Measurements from ENCODE around the gene TEF.

The TEF gene

GRCh38 chr22:41403532-41404318, 22.0 kb downstream of the TEF start:
- H3F3A ChIP-seq (ENCODE audit: insufficient read depth), result peaks cover 5% of the 10 kb centered on the region; the same call in 1 of the 2 replicates
- H3K79me2 ChIP-seq (ENCODE audit: insufficient read depth, low read length), result no peaks in the 10 kb centered on the region
- TF ChIP-seq CTCF (IDR thresholded peaks at IDR 0.05; ENCODE audit: insufficient read depth, low read length, poor library complexity, severe bottlenecking), result peak; percentile 91
- TF ChIP-seq EZH2phosphoT487 (conservative IDR thresholded peaks at IDR 0.05; ENCODE audit: low read length), result no peak
- H4K20me1 ChIP-seq (ENCODE audit: low read depth, low read length), result no peaks in the 10 kb centered on the region
- no peaks in the 10 kb centered on the region for H3K36me3 ChIP-seq (ENCODE audit: low read length)
- H3K4me2 ChIP-seq (ENCODE audit: low read depth, low read length, poor library complexity, severe bottlenecking), result peak overlapping the region; percentile 15
- no peaks in the 10 kb centered on the region for H3K27me3 ChIP-seq (ENCODE audit: low read length)
- H3K9me3 ChIP-seq (ENCODE audit: insufficient read depth, low read length), result no peaks in the 10 kb centered on the region
- no peaks in the 10 kb centered on the region for H3K9me2 ChIP-seq (replicated peaks; ENCODE audit: insufficient read depth, low read length)
- peak overlapping the region; percentile 69 for H2AFZ ChIP-seq (ENCODE audit: low read depth, low read length, severe bottlenecking)
- no peak overlapping the region for H3K9ac ChIP-seq (ENCODE audit: low read length)
- H3K27ac ChIP-seq (ENCODE audit: low read depth, low read length), result no peak overlapping the region
- no peak overlapping the region for H3K4me3 ChIP-seq (ENCODE audit: insufficient read depth, low read length, poor library complexity, severe bottlenecking)

- Histone ChIP-seq H2AFZ (ENCODE audit: low read depth, low read length, severe bottlenecking) (peak overlapping the region; percentile 27), H3K4me2 (ENCODE audit: low read depth, low read length, poor library complexity, severe bottlenecking) (no peak overlapping the region), H3K9me3 (ENCODE audit: insufficient read depth, low read length) (no peaks in the 10 kb centered on the region), H3F3A (ENCODE audit: insufficient read depth) (peaks cover 10% of the 10 kb centered on the region; the same call in 1 of the 2 replicates), H3K9me2 (replicated peaks; ENCODE audit: insufficient read depth, low read length) (no peaks in the 10 kb centered on the region), H3K36me3 (ENCODE audit: low read length) (no peaks in the 10 kb centered on the region), H3K9ac (ENCODE audit: low read length) (peak overlapping the region; percentile 3; the same call in 1 of the 2 replicates), H3K27me3 (ENCODE audit: low read length) (no peaks in the 10 kb centered on the region), H3K79me2 (ENCODE audit: insufficient read depth, low read length) (no peaks in the 10 kb centered on the region), H3K27ac (ENCODE audit: low read depth, low read length) (peak overlapping the region; percentile 46), H4K20me1 (ENCODE audit: low read depth, low read length) (no peaks in the 10 kb centered on the region), H3K4me3 (ENCODE audit: insufficient read depth, low read length, poor library complexity, severe bottlenecking) (no peak overlapping the region)
- TF ChIP-seq CTCF (IDR thresholded peaks at IDR 0.05; ENCODE audit: insufficient read depth, low read length, poor library complexity, severe bottlenecking), result no peak
- no peak for TF ChIP-seq EZH2phosphoT487 (conservative IDR thresholded peaks at IDR 0.05; ENCODE audit: low read length)
Measured at GRCh38 chr22:41405588-41405987, 23.8 kb downstream of the TEF start.

DNA sequence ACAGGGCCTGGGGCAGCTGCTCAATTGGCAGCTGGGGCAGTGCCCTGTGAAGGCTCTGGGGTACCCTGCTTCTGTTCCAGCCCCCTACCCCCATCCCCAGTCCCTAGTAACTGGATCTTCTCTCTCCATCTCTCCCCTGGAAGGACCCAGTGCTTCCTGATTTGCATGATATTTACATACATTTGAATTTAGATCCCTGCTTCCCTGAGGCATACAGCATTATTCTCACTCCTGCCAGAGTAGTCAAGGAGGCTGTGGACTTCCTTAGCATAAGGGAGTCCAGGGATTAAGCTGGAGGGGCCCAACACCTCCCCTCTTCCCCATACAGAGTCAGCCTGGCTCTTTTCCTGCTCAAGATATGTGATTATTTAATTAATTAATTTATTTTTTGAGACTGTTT, 24.7 kb downstream of the TEF start:
- Histone ChIP-seq H3K9ac (ENCODE audit: low read length) (no peak overlapping the region), H3K9me3 (ENCODE audit: insufficient read depth, low read length) (no peaks in the 10 kb centered on the region), H3K27ac (ENCODE audit: low read depth, low read length) (no peak overlapping the region), H3F3A (ENCODE audit: insufficient read depth) (peaks cover 10% of the 10 kb centered on the region; the same call in 1 of the 2 replicates), H2AFZ (ENCODE audit: low read depth, low read length, severe bottlenecking) (no peak overlapping the region), H3K79me2 (ENCODE audit: insufficient read depth, low read length) (no peaks in the 10 kb centered on the region), H3K36me3 (ENCODE audit: low read length) (no peaks in the 10 kb centered on the region), H3K9me2 (replicated peaks; ENCODE audit: insufficient read depth, low read length) (no peaks in the 10 kb centered on the region), H3K4me3 (ENCODE audit: insufficient read depth, low read length, poor library complexity, severe bottlenecking) (no peak overlapping the region), H3K27me3 (ENCODE audit: low read length) (no peaks in the 10 kb centered on the region), H3K4me2 (ENCODE audit: low read depth, low read length, poor library complexity, severe bottlenecking) (no peak overlapping the region), H4K20me1 (ENCODE audit: low read depth, low read length) (no peaks in the 10 kb centered on the region)
- TF ChIP-seq EZH2phosphoT487 (conservative IDR thresholded peaks at IDR 0.05; ENCODE audit: low read length), result no peak
- TF ChIP-seq CTCF (IDR thresholded peaks at IDR 0.05; ENCODE audit: insufficient read depth, low read length, poor library complexity, severe bottlenecking), result no peak

Measured in SU-DHL-6 (cell line).